SK-N-SH (cell line): ENCODE results near the gene WNT8A. TPM values are rescaled to one million over a fixed set of nuclear protein-coding genes. Genes with fewer than 3 reads are reported as not detected.
"Not testable (repeated sequence)": the region's sequence is repeated elsewhere in the genome, so short reads cannot be mapped to it uniquely, and the experiment has no call there.

Experiments used
- CTCF ChIA-PET: fragments of 300-600, 350-600 bp; formaldehyde crosslinking; extraction: SDS; loops from one replicate; lab custom pipeline; 2021; lab: Yijun Ruan, JAX
- POLR2A ChIA-PET: fragments of 350-600 bp; sonication (Branson Sonifier 250); formaldehyde crosslinking; extraction: SDS; loops from one replicate; lab custom pipeline; 2020; ENCODE audit warnings: antibody characterized with exemption, inconsistent platforms; lab: Yijun Ruan, JAX
- DNase-seq: peaks from one replicate; pipeline ENCODE4 v3.0.0; 2012
- H2AFZ ChIP-seq: fragments of 200-600 bp; sonication (generic); 2 replicates; pipeline ENCODE4 v1.8.1; 2016; ENCODE audit warnings: antibody characterized with exemption, mild to moderate bottlenecking, low read depth
- H3F3A ChIP-seq: fragments of 200-600 bp; sonication (generic); replicated peaks from 2 replicates; pipeline ENCODE3; 2016; ENCODE audit warnings: antibody characterized with exemption, mild to moderate bottlenecking; ENCODE audit not compliant: insufficient read depth
- H3K27ac ChIP-seq, 2 experiments: fragments of 200-500 bp in 1 of 2; fragments of 200-600 bp in 1 of 2; sonication (Bioruptor generic) in 1 of 2; sonication (generic), shearing (Covaris generic) in 1 of 2; 2 replicates each; pipeline versions ENCODE4 v1.5.1 to v1.6.1; 2014 to 2016; ENCODE audit warnings: low read depth in 2 of 2, inconsistent platforms in 1 of 2, low read length in 1 of 2, mild to moderate bottlenecking in 1 of 2, mixed read lengths in 1 of 2
- H3K27me3 ChIP-seq: fragments of 200-600 bp; sonication (generic), shearing (Covaris generic); 2 replicates; pipeline ENCODE4 v1.6.1; 2016; ENCODE audit warnings: mixed run types; ENCODE audit not compliant: insufficient read depth
- H3K36me3 ChIP-seq, 2 experiments: fragments of 200-500 bp in 1 of 2; fragments of 200-600 bp in 1 of 2; sonication (Bioruptor generic) in 1 of 2; sonication (generic) in 1 of 2; replicated peaks in 1 of 2; 2 replicates each; pipeline versions ENCODE3 to v1.5.1; 2014 to 2016; ENCODE audit warnings: low read length in 1 of 2, mild to moderate bottlenecking in 1 of 2; ENCODE audit not compliant: insufficient read depth in 2 of 2, control insufficient read depth in 1 of 2
- H3K4me1 ChIP-seq, 2 experiments: fragments of 200-500 bp in 1 of 2; fragments of 200-600 bp in 1 of 2; sonication (Bioruptor generic) in 1 of 2; sonication (generic), shearing (Covaris generic) in 1 of 2; 2 replicates each; pipeline versions ENCODE4 v1.5.1 to v1.6.1; 2014 to 2016; ENCODE audit warnings: low read depth in 1 of 2, low read length in 1 of 2, mixed run types in 1 of 2; ENCODE audit not compliant: insufficient read depth in 2 of 2, control insufficient read depth in 1 of 2
- H3K4me2 ChIP-seq: fragments of 200-600 bp; sonication (generic), shearing (Covaris generic); 2 replicates; pipeline ENCODE4 v1.6.1; 2017; ENCODE audit warnings: mixed run types
- H3K4me3 ChIP-seq, 2 experiments: fragments of 200-500 bp in 1 of 2; fragments of 200-600 bp in 1 of 2; sonication (Bioruptor generic) in 1 of 2; sonication (generic), shearing (Covaris generic) in 1 of 2; 2 replicates each; pipeline versions ENCODE4 v1.5.1 to v1.8.1; 2014 to 2016; ENCODE audit warnings: low read depth in 2 of 2, inconsistent platforms in 1 of 2, low read length in 1 of 2, mild to moderate bottlenecking in 1 of 2, mixed read lengths in 1 of 2, moderate library complexity in 1 of 2
- H3K79me2 ChIP-seq: fragments of 200-600 bp; sonication (generic); 2 replicates; pipeline ENCODE4 v1.8.1; 2017; ENCODE audit warnings: mild to moderate bottlenecking; ENCODE audit not compliant: insufficient read depth
- H3K9ac ChIP-seq: fragments of 200-600 bp; sonication (generic); 2 replicates; pipeline ENCODE4 v1.6.1; 2017; ENCODE audit warnings: mixed run types
- H3K9me2 ChIP-seq: fragments of 200-600 bp; sonication (generic); 2 replicates; pipeline ENCODE4 v1.6.1; 2017; ENCODE audit warnings: mixed run types
- H3K9me3 ChIP-seq: fragments of 200-600 bp; sonication (generic); 2 replicates; pipeline ENCODE4 v1.6.1; 2017; ENCODE audit warnings: mixed run types, mild to moderate bottlenecking, moderate library complexity
- H4K20me1 ChIP-seq: fragments of 200-600 bp; sonication (generic); 2 replicates; pipeline ENCODE4 v1.6.1; 2017; ENCODE audit warnings: mild to moderate bottlenecking, mixed run types; ENCODE audit not compliant: insufficient read depth
- FOXJ3 ChIP-seq: sonication (generic); formaldehyde crosslinking; IDR thresholded peaks from 2 replicates; pipeline ENCODE4 v1.5.1; 2020; ENCODE audit warnings: mild to moderate bottlenecking, missing genetic modification reagents
- GABPA ChIP-seq: IDR thresholded peaks from 2 replicates; pipeline ENCODE4 v1.4.0; 2012; ENCODE audit warnings: low read depth, mild to moderate bottlenecking
- GATA2 ChIP-seq: sonication (generic); formaldehyde crosslinking; IDR thresholded peaks from 2 replicates; pipeline ENCODE4 v1.5.0; 2020; ENCODE audit warnings: mild to moderate bottlenecking, missing genetic modification reagents
- NRF1 ChIP-seq: IDR thresholded peaks from 2 replicates; pipeline ENCODE4 v1.6.1; 2012; ENCODE audit warnings: low read depth, mild to moderate bottlenecking, low read length
- POLR2AphosphoS5 ChIP-seq: IDR thresholded peaks from 2 replicates; pipeline ENCODE4 v1.6.1; 2012; ENCODE audit warnings: low read depth, low read length
- RAD21 ChIP-seq: IDR thresholded peaks from 2 replicates; pipeline ENCODE4 v1.6.1; 2012; ENCODE audit warnings: mild to moderate bottlenecking, low read length
- RCOR1 ChIP-seq: fragments of 150-350 bp; IDR thresholded peaks from 2 replicates; pipeline ENCODE4 v1.6.1; 2017; ENCODE audit warnings: antibody characterized with exemption, low read length
- SMC3 ChIP-seq: IDR thresholded peaks from 2 replicates; pipeline ENCODE4 v1.6.1; 2012; ENCODE audit warnings: low read depth, low read length, improper control_type of control experiment
- TCF12 ChIP-seq: IDR thresholded peaks from 2 replicates; pipeline ENCODE4 v1.4.0; 2012
- WGBS: methylation state at CpG from one replicate; pipeline ENCODE4 v1.1.6; 2017; ENCODE audit warnings: low lambda C conversion rate; 5-methylcytosine and 5-hydroxymethylcytosine counted together
- polyA plus RNA-seq, 3 experiments: library from polyadenylated mRNA; depleted of rRNA; stranded (reverse); fragments of >200 nt; gene quantifications; 2 replicates each; pipeline ENCODE4 v1.2.3, GENCODE V29; 2012
- TF ChIP-seq, protein P1 (sequence below): fragments of 150-350 bp; IDR thresholded peaks from 2 replicates; pipeline ENCODE4 v1.6.1; 2017; ENCODE audit warnings: antibody characterized with exemption, low read length, low read depth, borderline replicate concordance
- TF ChIP-seq, protein P2 (sequence below): fragments of 200-600 bp; sonication (generic); IDR thresholded peaks from 2 replicates; pipeline ENCODE4 v1.6.1; 2017; ENCODE audit warnings: antibody characterized with exemption, mild to moderate bottlenecking, moderate library complexity
- TF ChIP-seq, protein P3 (sequence below): IDR thresholded peaks from 2 replicates; pipeline ENCODE4; 2012
- TF ChIP-seq, protein P4 (sequence below): IDR thresholded peaks from 2 replicates; pipeline ENCODE4 v1.4.0; 2012; ENCODE audit warnings: low read depth

The WNT8A gene
- polyA plus RNA-seq, 1 of the 3 experiments (the other 2 are of a cell fraction), result not detected

DNA sequence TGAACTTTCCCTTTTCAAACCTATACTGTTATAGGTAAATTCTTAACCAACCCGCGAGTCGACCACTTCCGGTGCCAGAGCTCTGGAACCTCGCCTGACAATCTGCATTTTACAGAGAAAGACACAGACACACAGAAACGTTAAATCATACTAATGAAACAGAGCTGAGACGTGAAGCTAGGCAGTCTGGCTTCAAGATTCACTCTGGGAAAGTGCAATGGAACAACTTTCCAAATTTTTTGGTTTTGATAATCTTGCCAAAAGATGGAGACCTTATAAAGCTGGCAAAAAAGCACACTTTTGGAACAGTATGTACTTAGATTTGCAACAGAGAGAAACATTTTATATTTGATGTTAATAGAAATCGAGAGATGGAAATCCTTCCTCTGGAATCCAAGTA is 15.9 kb upstream of the WNT8A start:
- H3F3A ChIP-seq, result no peaks in the 10 kb centered on the region
- no peaks in the 10 kb centered on the region for H3K9me2 ChIP-seq
- ChIA-PET POLR2A (no interaction called here), CTCF (interaction anchor here (0.6 to 10.5 kb wide), 18 partner anchors 9 to 1432 kb away, joined by 3 to 84 read pairs (median 4); partner anchors contain the start of genes KLHL3 and NME5)
- no peaks in the 10 kb centered on the region for H3K36me3 ChIP-seq
- H2AFZ ChIP-seq, result no peak overlapping the region
- no peak overlapping the region for H3K4me2 ChIP-seq
- TF ChIP-seq RCOR1 (no peak), GATA2 (no peak), FOXJ3 (CRISPR knock-in tag) (no peak), NRF1 (no peak), POLR2AphosphoS5 (no peak), GABPA (no peak), SMC3 (no peak)
- TF ChIP-seq, protein P1, sequence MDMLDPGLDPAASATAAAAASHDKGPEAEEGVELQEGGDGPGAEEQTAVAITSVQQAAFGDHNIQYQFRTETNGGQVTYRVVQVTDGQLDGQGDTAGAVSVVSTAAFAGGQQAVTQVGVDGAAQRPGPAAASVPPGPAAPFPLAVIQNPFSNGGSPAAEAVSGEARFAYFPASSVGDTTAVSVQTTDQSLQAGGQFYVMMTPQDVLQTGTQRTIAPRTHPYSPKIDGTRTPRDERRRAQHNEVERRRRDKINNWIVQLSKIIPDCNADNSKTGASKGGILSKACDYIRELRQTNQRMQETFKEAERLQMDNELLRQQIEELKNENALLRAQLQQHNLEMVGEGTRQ, result no peak
- H3K79me2 ChIP-seq, result no peaks in the 10 kb centered on the region
- no peaks in the 10 kb centered on the region for H3K4me1 ChIP-seq
- H3K9ac ChIP-seq, result no peak overlapping the region
- no peaks in the 10 kb centered on the region for H4K20me1 ChIP-seq
- no peak overlapping the region for H3K4me3 ChIP-seq
- no peaks in the 10 kb centered on the region for H3K9me3 ChIP-seq
- H3K27ac ChIP-seq, result no peak overlapping the region
- DNase-seq, result no peak
- WGBS, result 74% methylated on average over 8 of the region's 8 CpGs
- no peaks in the 10 kb centered on the region for H3K27me3 ChIP-seq

DNA sequence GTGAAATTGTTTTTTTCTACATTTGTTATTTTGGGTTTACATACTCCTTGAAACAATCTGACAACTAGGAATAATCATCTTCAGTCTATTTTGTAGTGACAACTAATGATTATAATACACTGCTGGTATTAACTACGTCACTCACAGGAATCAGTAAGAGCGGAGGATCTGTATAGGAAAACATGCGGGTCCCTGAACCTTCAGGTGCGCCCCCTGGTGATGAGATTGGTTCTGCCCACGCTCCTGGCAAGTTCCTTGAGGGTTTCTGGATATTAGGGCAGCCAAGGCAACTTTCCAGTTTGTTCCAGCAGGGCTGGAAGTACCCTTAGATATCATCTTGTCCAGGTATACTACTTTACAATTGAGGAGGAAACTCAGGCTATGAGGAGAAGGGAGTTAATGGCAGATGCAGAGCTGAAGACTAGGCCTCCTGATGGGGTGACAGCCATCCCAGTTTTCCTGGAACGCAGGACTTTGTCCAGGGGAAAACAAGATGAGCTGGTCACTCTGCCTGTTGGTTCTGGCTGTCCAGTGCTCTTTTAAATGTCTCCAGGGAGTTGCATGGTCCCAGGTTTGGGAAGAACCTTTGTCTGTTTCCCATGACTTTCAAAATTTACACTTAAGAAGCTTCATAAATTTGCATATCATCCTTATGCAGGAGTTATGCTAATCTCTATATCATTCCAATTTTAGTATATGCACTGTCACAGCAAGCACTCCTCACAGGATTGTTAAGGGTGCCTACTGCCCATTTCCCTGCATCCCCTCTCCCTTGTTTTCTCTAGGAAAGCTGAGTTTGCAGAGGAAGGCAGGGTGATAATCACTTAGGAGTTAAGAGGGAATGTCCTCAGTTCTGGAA is 14.9 kb upstream of the WNT8A start:
- no peaks in the 10 kb centered on the region for H3F3A ChIP-seq
- no peaks in the 10 kb centered on the region for H3K4me1 ChIP-seq
- CTCF ChIA-PET, result interaction anchor here (0.6 to 10.5 kb wide), 28 partner anchors 8 to 1433 kb away, joined by 3 to 84 read pairs (median 4); partner anchors contain the start of genes KLHL3 and NME5
- no peaks in the 10 kb centered on the region for H3K27me3 ChIP-seq
- POLR2A ChIA-PET, result interaction anchor here (0.6 kb wide), 1 partner anchor 125 kb away, joined by 3 read pairs; no protein-coding TSS in a partner anchor
- H3K4me3 ChIP-seq, result no peak overlapping the region; a peak in 1 of 4 replicates
- no peak overlapping the region for H2AFZ ChIP-seq
- WGBS, result 43% methylated on average over 6 of the region's 6 CpGs
- H3K36me3 ChIP-seq, result no peaks in the 10 kb centered on the region
- H3K79me2 ChIP-seq, result no peaks in the 10 kb centered on the region
- H3K9me3 ChIP-seq, result no peaks in the 10 kb centered on the region
- H3K27ac ChIP-seq, result no peak overlapping the region
- H4K20me1 ChIP-seq, result no peaks in the 10 kb centered on the region
- peak; percentile 83 for DNase-seq
- TF ChIP-seq, protein P2, sequence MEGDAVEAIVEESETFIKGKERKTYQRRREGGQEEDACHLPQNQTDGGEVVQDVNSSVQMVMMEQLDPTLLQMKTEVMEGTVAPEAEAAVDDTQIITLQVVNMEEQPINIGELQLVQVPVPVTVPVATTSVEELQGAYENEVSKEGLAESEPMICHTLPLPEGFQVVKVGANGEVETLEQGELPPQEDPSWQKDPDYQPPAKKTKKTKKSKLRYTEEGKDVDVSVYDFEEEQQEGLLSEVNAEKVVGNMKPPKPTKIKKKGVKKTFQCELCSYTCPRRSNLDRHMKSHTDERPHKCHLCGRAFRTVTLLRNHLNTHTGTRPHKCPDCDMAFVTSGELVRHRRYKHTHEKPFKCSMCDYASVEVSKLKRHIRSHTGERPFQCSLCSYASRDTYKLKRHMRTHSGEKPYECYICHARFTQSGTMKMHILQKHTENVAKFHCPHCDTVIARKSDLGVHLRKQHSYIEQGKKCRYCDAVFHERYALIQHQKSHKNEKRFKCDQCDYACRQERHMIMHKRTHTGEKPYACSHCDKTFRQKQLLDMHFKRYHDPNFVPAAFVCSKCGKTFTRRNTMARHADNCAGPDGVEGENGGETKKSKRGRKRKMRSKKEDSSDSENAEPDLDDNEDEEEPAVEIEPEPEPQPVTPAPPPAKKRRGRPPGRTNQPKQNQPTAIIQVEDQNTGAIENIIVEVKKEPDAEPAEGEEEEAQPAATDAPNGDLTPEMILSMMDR, result peak; percentile 84
- TF ChIP-seq SMC3, result peak; percentile 85
- TF ChIP-seq, protein P3, sequence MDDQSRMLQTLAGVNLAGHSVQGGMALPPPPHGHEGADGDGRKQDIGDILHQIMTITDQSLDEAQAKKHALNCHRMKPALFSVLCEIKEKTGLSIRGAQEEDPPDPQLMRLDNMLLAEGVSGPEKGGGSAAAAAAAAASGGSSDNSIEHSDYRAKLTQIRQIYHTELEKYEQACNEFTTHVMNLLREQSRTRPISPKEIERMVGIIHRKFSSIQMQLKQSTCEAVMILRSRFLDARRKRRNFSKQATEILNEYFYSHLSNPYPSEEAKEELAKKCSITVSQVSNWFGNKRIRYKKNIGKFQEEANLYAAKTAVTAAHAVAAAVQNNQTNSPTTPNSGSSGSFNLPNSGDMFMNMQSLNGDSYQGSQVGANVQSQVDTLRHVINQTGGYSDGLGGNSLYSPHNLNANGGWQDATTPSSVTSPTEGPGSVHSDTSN, result no peak
- TF ChIP-seq RAD21, result peak; percentile 66
- TF ChIP-seq, protein P4, sequence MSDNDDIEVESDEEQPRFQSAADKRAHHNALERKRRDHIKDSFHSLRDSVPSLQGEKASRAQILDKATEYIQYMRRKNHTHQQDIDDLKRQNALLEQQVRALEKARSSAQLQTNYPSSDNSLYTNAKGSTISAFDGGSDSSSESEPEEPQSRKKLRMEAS, result peak; percentile 40; the same call in 1 of the 2 replicates
- no peak for TF ChIP-seq TCF12
- TF ChIP-seq POLR2AphosphoS5, result no peak
- H3K9me2 ChIP-seq, result no peaks in the 10 kb centered on the region
- H3K9ac ChIP-seq, result no peak overlapping the region
- no peak overlapping the region for H3K4me2 ChIP-seq

DNA sequence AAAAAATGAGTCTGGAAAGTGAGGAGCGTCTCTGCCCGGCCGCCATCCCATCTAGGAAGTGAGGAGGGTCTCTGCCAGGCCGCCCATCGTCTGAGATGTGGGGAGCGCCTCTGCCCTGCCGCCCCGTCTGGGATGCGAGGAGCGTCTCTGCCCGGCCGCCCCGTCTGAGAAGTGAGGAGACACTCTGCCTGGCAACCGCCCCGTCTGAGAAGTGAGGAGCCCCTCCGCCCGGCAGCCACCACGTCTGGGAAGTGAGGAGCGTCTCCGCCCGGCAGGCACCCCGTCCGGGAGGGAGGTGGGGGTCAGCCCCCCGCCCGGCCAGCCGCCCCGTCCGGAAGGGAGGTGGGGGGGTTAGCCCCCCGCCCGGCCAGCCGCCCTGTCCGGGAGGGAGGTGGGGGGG is 13.8 kb upstream of the WNT8A start:
- H3K4me1 ChIP-seq, POLR2A ChIA-PET: not testable (repeated sequence)
- no CpG with 5 or more reads among the region's 32 CpGs for WGBS

More for the DNA sequence above, 13.8 kb upstream of the WNT8A start:
- not testable (repeated sequence) for H3K9ac ChIP-seq, H3F3A ChIP-seq, H3K27ac ChIP-seq, H3K9me3 ChIP-seq, DNase-seq, H3K4me3 ChIP-seq, H3K79me2 ChIP-seq, H3K9me2 ChIP-seq, H3K4me2 ChIP-seq, H3K27me3 ChIP-seq, H4K20me1 ChIP-seq, H2AFZ ChIP-seq, H3K36me3 ChIP-seq
- CTCF ChIA-PET, result interaction anchor here (1.0 to 10.5 kb wide), 8 partner anchors 7 to 440 kb away, joined by 4 to 84 read pairs (median 19); no protein-coding TSS in a partner anchor
